GM12878 (cell line): Measurements from ENCODE around the gene LHFPL2. TPM values are rescaled to one million over a fixed set of nuclear protein-coding genes. Genes with fewer than 3 reads are reported as not detected.

ENCODE experiments used
- ATF7 ChIP-seq: fragments of 450-650 bp; IDR thresholded peaks from 2 replicates; pipeline ENCODE4 v1.6.1; 2016; ENCODE audit warnings: low read depth, mild to moderate bottlenecking
- CBX5 ChIP-seq: sonication (generic); IDR thresholded peaks from 2 replicates; pipeline ENCODE4 v1.6.1; 2016; ENCODE audit warnings: low read depth, moderate library complexity, mild to moderate bottlenecking, inconsistent platforms
- CHD1 ChIP-seq: IDR thresholded peaks from 2 replicates; pipeline ENCODE4 v1.6.1; 2012; ENCODE audit warnings: low read depth, low read length, improper control_type of control experiment
- CREM ChIP-seq: IDR thresholded peaks from 2 replicates; pipeline ENCODE4 v1.6.1; 2014; ENCODE audit warnings: antibody characterized with exemption, low read depth
- EP300 ChIP-seq, 2 experiments: fragments of 150-350 bp in 1 of 2; IDR thresholded peaks; 2 replicates each; pipeline ENCODE4 v1.6.1; 2011 to 2012; ENCODE audit warnings: low read depth in 2 of 2, low read length in 2 of 2, borderline replicate concordance in 1 of 2, improper control_type of control experiment in 1 of 2, inconsistent platforms in 1 of 2; ENCODE audit not compliant: control insufficient read depth in 1 of 2
- FOXK2 ChIP-seq: fragments of 450-650 bp; IDR thresholded peaks from 2 replicates; pipeline ENCODE4 v1.6.1; 2017; ENCODE audit warnings: mild to moderate bottlenecking, moderate library complexity
- FOXM1 ChIP-seq: IDR thresholded peaks from 2 replicates; pipeline ENCODE4 v1.6.1; 2012; ENCODE audit warnings: low read depth, mild to moderate bottlenecking, inconsistent platforms, low read length, moderate library complexity
- HDAC6 ChIP-seq: fragments of 200-600 bp; sonication (generic); IDR thresholded peaks from one replicate; pipeline ENCODE4 v1.8.0; 2017; ENCODE audit warnings: antibody characterized with exemption; ENCODE audit not compliant: unreplicated experiment
- IRF3 ChIP-seq: fragments of 450-650 bp; IDR thresholded peaks from 2 replicates; pipeline ENCODE4 v1.6.1; 2014; ENCODE audit warnings: mild to moderate bottlenecking
- JUNB ChIP-seq: IDR thresholded peaks from 2 replicates; pipeline ENCODE4 v1.6.1; 2016; ENCODE audit warnings: antibody characterized with exemption, mild to moderate bottlenecking
- KLF5 ChIP-seq: fragments of 450-650 bp; IDR thresholded peaks from 2 replicates; pipeline ENCODE4 v1.6.1; 2014; ENCODE audit warnings: mild to moderate bottlenecking; ENCODE audit not compliant: partially characterized antibody
- NFYB ChIP-seq: IDR thresholded peaks from 2 replicates; pipeline ENCODE4 v1.6.1; 2011; ENCODE audit warnings: low read depth, mild to moderate bottlenecking, low read length, improper control_type of control experiment, moderate library complexity; ENCODE audit not compliant: insufficient read depth
- POLR2AphosphoS5 ChIP-seq: IDR thresholded peaks from 2 replicates; pipeline ENCODE4 v1.6.1; 2011; ENCODE audit warnings: mild to moderate bottlenecking, low read length, inconsistent platforms
- POU2F2 ChIP-seq: IDR thresholded peaks from 3 replicates; pipeline ENCODE4 v1.6.1; 2011; ENCODE audit warnings: low read depth, mild to moderate bottlenecking, low read length, borderline replicate concordance
- RCOR1 ChIP-seq: conservative IDR thresholded peaks from 2 replicates; pipeline ENCODE4 v1.6.1; 2012; ENCODE audit warnings: low read depth, low read length, improper control_type of control experiment
- RUNX3 ChIP-seq: IDR thresholded peaks from 2 replicates; pipeline ENCODE4 v1.6.1; 2012; ENCODE audit warnings: low read length, inconsistent platforms
- SIN3A ChIP-seq: IDR thresholded peaks from 2 replicates; pipeline ENCODE4 v1.6.1; 2012; ENCODE audit warnings: low read depth, low read length, improper control_type of control experiment
- SMARCA5 ChIP-seq: fragments of 450-650 bp; IDR thresholded peaks from 2 replicates; pipeline ENCODE4 v1.6.1; 2017; ENCODE audit warnings: mild to moderate bottlenecking
- SP1 ChIP-seq: IDR thresholded peaks from one replicate; pipeline ENCODE4 v1.6.1; 2011; ENCODE audit warnings: low read depth, low read length
- SPI1 ChIP-seq: IDR thresholded peaks from 2 replicates; pipeline ENCODE4 v1.6.1; 2011; ENCODE audit warnings: low read depth, mild to moderate bottlenecking, low read length, moderate library complexity, borderline replicate concordance; ENCODE audit not compliant: insufficient read depth
- STAT1 ChIP-seq: fragments of 450-650 bp; conservative IDR thresholded peaks from 2 replicates; pipeline ENCODE4 v1.6.1; 2014; ENCODE audit warnings: antibody characterized with exemption, mild to moderate bottlenecking
- SUPT20H ChIP-seq: IDR thresholded peaks from 2 replicates; pipeline ENCODE4 v1.6.1; 2011; ENCODE audit warnings: low read depth, mild to moderate bottlenecking, low read length, moderate library complexity, borderline replicate concordance; ENCODE audit not compliant: control insufficient read depth
- ZSCAN29 ChIP-seq: fragments of 450-650 bp; IDR thresholded peaks from 2 replicates; pipeline ENCODE4 v1.6.1; 2017; ENCODE audit warnings: mild to moderate bottlenecking, moderate library complexity
- polyA plus RNA-seq, 11 experiments: library from polyadenylated mRNA; depleted of rRNA in 4 of 11; unstranded in 6 of 11; stranded (reverse) in 5 of 11; fragments of >200 nt; fragmentation: Nextera tagmentation in 4 of 11; fragmentation: Illumina TruSeq in 1 of 11; extraction: Ambion mirVana in 4 of 11; extraction: Trizol in 1 of 11; gene quantifications; 1 replicate in 1 of 11; 2 replicates in 10 of 11; pipeline versions ENCODE4 v1.2.1 to v1.2.3, GENCODE V29; 2011 to 2016; ENCODE audit warnings: inconsistent platforms in 2 of 11, missing spikeins in 2 of 11, low read depth in 1 of 11
- total RNA-seq, 4 experiments: library from RNA; depleted of rRNA in 3 of 4; stranded (reverse); fragments of >200 nt in 3 of 4; fragmentation: Illumina TruSeq in 1 of 4; extraction: Trizol in 1 of 4; gene quantifications; 2 replicates each; pipeline versions ENCODE4 v1.2.1 to v1.2.3, GENCODE V29; 2013 to 2021
- TF ChIP-seq, protein P1 (sequence below): IDR thresholded peaks from 2 replicates; pipeline ENCODE4 v1.6.1; 2011; ENCODE audit warnings: low read depth, mild to moderate bottlenecking, low read length, moderate library complexity, borderline replicate concordance; ENCODE audit errors: extremely low read depth
- TF ChIP-seq, protein P2 (sequence below): IDR thresholded peaks from 2 replicates; pipeline ENCODE4 v1.6.1; 2012; ENCODE audit warnings: low read depth, low read length, improper control_type of control experiment
- TF ChIP-seq, protein P3 (sequence below): IDR thresholded peaks from 2 replicates; pipeline ENCODE4 v1.6.1; 2011; ENCODE audit warnings: borderline replicate concordance, low read depth, mild to moderate bottlenecking, moderate library complexity, mixed read lengths, low read length; ENCODE audit not compliant: insufficient read depth; ENCODE audit errors: extremely low read length

The LHFPL2 gene
- total and polyA plus RNA-seq, 10 of the 15 experiments (the other 5 are each of a cell fraction or from before 2014, with no cell fraction given), result 4.1 to 21.8 (median 12.5) TPM

GRCh38 chr5:78574731-78575161 is 73.8 kb downstream of the LHFPL2 start (continued):
- TF ChIP-seq, protein P1, sequence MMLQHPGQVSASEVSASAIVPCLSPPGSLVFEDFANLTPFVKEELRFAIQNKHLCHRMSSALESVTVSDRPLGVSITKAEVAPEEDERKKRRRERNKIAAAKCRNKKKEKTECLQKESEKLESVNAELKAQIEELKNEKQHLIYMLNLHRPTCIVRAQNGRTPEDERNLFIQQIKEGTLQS, result no peak
- TF ChIP-seq CREM, result peak; percentile 64; the same call in 1 of the 2 replicates
- TF ChIP-seq FOXM1, result no peak
- peak; percentile 26; the same call in 1 of the 2 replicates for TF ChIP-seq RUNX3
- TF ChIP-seq JUNB, result peak; percentile 34; the same call in 1 of the 2 replicates
- TF ChIP-seq STAT1, result no peak
- TF ChIP-seq CBX5, result no peak
- TF ChIP-seq FOXK2, result no peak
- TF ChIP-seq ZSCAN29, result no peak
- no peak for TF ChIP-seq CHD1
- no peak for TF ChIP-seq SPI1
- TF ChIP-seq SMARCA5, result no peak; the same call in 1 of the 2 replicates
- no peak for TF ChIP-seq POLR2AphosphoS5
- TF ChIP-seq POU2F2, result no peak; the same call in 2 of the 3 replicates
- TF ChIP-seq, protein P2, sequence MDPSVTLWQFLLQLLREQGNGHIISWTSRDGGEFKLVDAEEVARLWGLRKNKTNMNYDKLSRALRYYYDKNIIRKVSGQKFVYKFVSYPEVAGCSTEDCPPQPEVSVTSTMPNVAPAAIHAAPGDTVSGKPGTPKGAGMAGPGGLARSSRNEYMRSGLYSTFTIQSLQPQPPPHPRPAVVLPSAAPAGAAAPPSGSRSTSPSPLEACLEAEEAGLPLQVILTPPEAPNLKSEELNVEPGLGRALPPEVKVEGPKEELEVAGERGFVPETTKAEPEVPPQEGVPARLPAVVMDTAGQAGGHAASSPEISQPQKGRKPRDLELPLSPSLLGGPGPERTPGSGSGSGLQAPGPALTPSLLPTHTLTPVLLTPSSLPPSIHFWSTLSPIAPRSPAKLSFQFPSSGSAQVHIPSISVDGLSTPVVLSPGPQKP, result no peak
- TF ChIP-seq, protein P3, sequence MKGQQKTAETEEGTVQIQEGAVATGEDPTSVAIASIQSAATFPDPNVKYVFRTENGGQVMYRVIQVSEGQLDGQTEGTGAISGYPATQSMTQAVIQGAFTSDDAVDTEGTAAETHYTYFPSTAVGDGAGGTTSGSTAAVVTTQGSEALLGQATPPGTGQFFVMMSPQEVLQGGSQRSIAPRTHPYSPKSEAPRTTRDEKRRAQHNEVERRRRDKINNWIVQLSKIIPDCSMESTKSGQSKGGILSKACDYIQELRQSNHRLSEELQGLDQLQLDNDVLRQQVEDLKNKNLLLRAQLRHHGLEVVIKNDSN, result no peak
- no peak for TF ChIP-seq SUPT20H
- no peak for TF ChIP-seq IRF3
- no peak for TF ChIP-seq HDAC6
- peak; percentile 64 for TF ChIP-seq ATF7
- no peak for TF ChIP-seq RCOR1
- no peak for TF ChIP-seq SP1
- no peak for TF ChIP-seq NFYB
- TF ChIP-seq KLF5, result no peak
- no peak; a peak in 1 of 4 replicates for TF ChIP-seq EP300 (IDR thresholded peaks at IDR 0.05; ENCODE audit: borderline replicate concordance in 1 of 2, control insufficient read depth in 1 of 2, low read depth in 2 of 2, low read length in 2 of 2)
- no peak for TF ChIP-seq SIN3A
